ACHN (cell line): ENCODE measurements around the gene CCDC92.
A peak's percentile ranks its signal among the peaks of the same experiment; 100 is the strongest.
"Not testable (repeated sequence)": the region's sequence is repeated elsewhere in the genome, so short reads cannot be mapped to it uniquely, and the experiment has no call there.

ENCODE experiments used
- DNase-seq: peaks from one replicate; pipeline ENCODE4 v3.0.0-alpha.2; 2015
- in situ Hi-C: cut with HindIII; loops from 2 replicates; pipeline ENCODE4 v1.10.0; 2017; ENCODE audit warnings: low sequenced_read_pairs, low pct_ligation_motif_present, low pct_unique_long_range_greater_than_20kb

CCDC92 gene

GRCh38 chr12:123928897-123929296 is 43.7 kb downstream of the CCDC92 start:
- in situ Hi-C loops = no loop called here
- no peak for DNase-seq

- no peak for DNase-seq
- in situ Hi-C loops = no loop called here
Measured at GRCh38 chr12:123928274-123928865, 44.3 kb downstream of the CCDC92 start.

GRCh38 chr12:123924539-123924938 is 48.1 kb downstream of the CCDC92 start:
- in situ Hi-C loops = no loop called here

GRCh38 chr12:123923927-123924326 is 48.7 kb downstream of the CCDC92 start:
- in situ Hi-C loops = no loop called here
- DNase-seq = no peak

More at GRCh38 chr12:123924539-123924938, 48.1 kb downstream of the CCDC92 start:
- no peak for DNase-seq

GRCh38 chr12:123923038-123923437 is 49.6 kb downstream of the CCDC92 start:
- DNase-seq = no peak
- in situ Hi-C loops = no loop called here

GRCh38 chr12:123919980-123920360 is 52.7 kb downstream of the CCDC92 start:
- DNase-seq = no peak
- in situ Hi-C loops = no loop called here

- in situ Hi-C loops = no loop called here
- no peak for DNase-seq
Measured at GRCh38 chr12:123917337-123917850, 55.2 kb downstream of the CCDC92 start.

- no peak for DNase-seq
- in situ Hi-C loops = no loop called here
Measured at GRCh38 chr12:123916729-123917128, 55.9 kb downstream of the CCDC92 start.

GRCh38 chr12:123914726-123915333 is 57.8 kb downstream of the CCDC92 start:
- in situ Hi-C loops = no loop called here
- no peak for DNase-seq

- DNase-seq = no peak
- in situ Hi-C loops = no loop called here
Measured at GRCh38 chr12:123912415-123913380, 59.9 kb downstream of the CCDC92 start.

GRCh38 chr12:123911672-123912409 is 60.8 kb downstream of the CCDC92 start:
- in situ Hi-C loops, DNase-seq: not testable (repeated sequence)

GRCh38 chr12:123910761-123911193 is 61.9 kb downstream of the CCDC92 start:
- in situ Hi-C loops = no loop called here
- peak; percentile 23 for DNase-seq

- no peak for DNase-seq
- in situ Hi-C loops = no loop called here
Measured at GRCh38 chr12:123910057-123910456, 62.6 kb downstream of the CCDC92 start.

GRCh38 chr12:123908884-123909725 is 63.5 kb downstream of the CCDC92 start:
- in situ Hi-C loops = no loop called here
- no peak for DNase-seq

- DNase-seq = no peak
- in situ Hi-C loops = no loop called here
Measured at GRCh38 chr12:123907726-123908476, 64.7 kb downstream of the CCDC92 start.

- no peak for DNase-seq
- in situ Hi-C loops = no loop called here
Measured at GRCh38 chr12:123906711-123907420, 65.8 kb downstream of the CCDC92 start.
